CD14-positive monocyte (primary cell): Measurements from ENCODE around the gene CRAMP1. TPM values are rescaled to one million over a fixed set of nuclear protein-coding genes. Genes with fewer than 3 reads are reported as not detected.
A peak's percentile ranks its signal among the peaks of the same experiment; 100 is the strongest.

Experiments
- DNase-seq, 3 donors: peaks; one replicate each; pipeline ENCODE4 v3.0.0-alpha.2; 2011 to 2022
- H2AFZ ChIP-seq: 2 replicates; pipeline ENCODE4 v1.6.0; 2012; ENCODE audit warnings: mild to moderate bottlenecking, low read depth, low read length, inconsistent platforms; ENCODE audit not compliant: insufficient read depth, poor library complexity, severe bottlenecking
- H3K27ac ChIP-seq, 2 donors: 1 replicate in 1 of 2; 2 replicates in 1 of 2; pipeline ENCODE4 v1.5.1; 2012 to 2013; ENCODE audit warnings: low read length in 2 of 2, control low read depth in 1 of 2, inconsistent platforms in 1 of 2, low read depth in 1 of 2, mild to moderate bottlenecking in 1 of 2
- H3K27me3 ChIP-seq, 2 donors: one replicate each; pipeline versions ENCODE4 v1.6.0 to v1.6.1; 2011 to 2013; ENCODE audit warnings: low read length in 2 of 2; ENCODE audit not compliant: control insufficient read depth in 2 of 2, insufficient read depth in 2 of 2
- H3K36me3 ChIP-seq, 2 donors: replicated peaks in 1 of 2; 1 replicate in 1 of 2; 2 replicates in 1 of 2; pipeline versions ENCODE4 v1.5.1 to v1.6.1; 2012 to 2013; ENCODE audit warnings: low read length in 2 of 2, control low read depth in 1 of 2, inconsistent platforms in 1 of 2, mild to moderate bottlenecking in 1 of 2; ENCODE audit not compliant: insufficient read depth in 2 of 2, control insufficient read depth in 1 of 2
- H3K4me1 ChIP-seq, 2 donors: 1 replicate in 1 of 2; 2 replicates in 1 of 2; pipeline versions ENCODE4 v1.5.1 to v1.6.1; 2012 to 2013; ENCODE audit warnings: low read length in 2 of 2, control low read depth in 1 of 2, inconsistent platforms in 1 of 2, mild to moderate bottlenecking in 1 of 2, moderate library complexity in 1 of 2; ENCODE audit not compliant: insufficient read depth in 2 of 2, control insufficient read depth in 1 of 2
- H3K4me2 ChIP-seq: replicated peaks from 2 replicates; pipeline ENCODE3; 2012; ENCODE audit warnings: low read length, moderate library complexity, mild to moderate bottlenecking; ENCODE audit not compliant: poor library complexity, severe bottlenecking; ENCODE audit errors: extremely low read depth
- H3K4me3 ChIP-seq, 3 experiments: fragments of 200-600 bp in 1 of 3; sonication (generic) in 1 of 3; replicated peaks in 1 of 3; 1 replicate in 2 of 3; 2 replicates in 1 of 3; pipeline ENCODE4 v1.5.1; 2011 to 2013; ENCODE audit warnings: low read length in 3 of 3, mild to moderate bottlenecking in 3 of 3, control low read depth in 2 of 3, low read depth in 2 of 3, inconsistent platforms in 1 of 3, moderate library complexity in 1 of 3
- H3K79me2 ChIP-seq: 2 replicates; pipeline ENCODE4 v1.6.0; 2012; ENCODE audit warnings: mild to moderate bottlenecking, control low read depth, inconsistent platforms, low read length, moderate library complexity; ENCODE audit not compliant: insufficient read depth
- H3K9ac ChIP-seq: 2 replicates; pipeline ENCODE4 v1.6.0; 2017; ENCODE audit warnings: low read length, mild to moderate bottlenecking; ENCODE audit not compliant: insufficient read depth, poor library complexity, severe bottlenecking
- H3K9me3 ChIP-seq, 2 donors: replicated peaks in 1 of 2; 1 replicate in 1 of 2; 2 replicates in 1 of 2; pipeline versions ENCODE4 v1.5.1 to v1.6.1; 2012 to 2013; ENCODE audit warnings: low read length in 2 of 2, control low read depth in 1 of 2; ENCODE audit not compliant: control insufficient read depth in 1 of 2, insufficient read depth in 1 of 2
- H4K20me1 ChIP-seq: 2 replicates; pipeline ENCODE4 v1.6.0; 2012; ENCODE audit warnings: mild to moderate bottlenecking, low read length, control low read depth, moderate library complexity; ENCODE audit not compliant: insufficient read depth
- H3K27ac Mint-ChIP-seq, 7 donors: one replicate each; pipeline ENCODE4 v1.8.0; 2020; ENCODE audit warnings: mild to moderate bottlenecking in 7 of 7, mixed read lengths in 7 of 7, moderate library complexity in 6 of 7, inconsistent platforms in 2 of 7
- H3K27me3 Mint-ChIP-seq, 3 donors: one replicate each; pipeline ENCODE4 v1.8.0; 2021 to 2022; ENCODE audit warnings: low read depth in 3 of 3, mild to moderate bottlenecking in 3 of 3, mixed read lengths in 3 of 3, moderate library complexity in 3 of 3, inconsistent platforms in 1 of 3
- H3K36me3 Mint-ChIP-seq, 2 donors: one replicate each; pipeline ENCODE4 v1.8.0; 2020; ENCODE audit warnings: mixed read lengths in 2 of 2, inconsistent platforms in 1 of 2, mild to moderate bottlenecking in 1 of 2
- H3K4me1 Mint-ChIP-seq: one replicate; pipeline ENCODE4 v1.8.0; 2020; ENCODE audit warnings: mild to moderate bottlenecking, mixed read lengths
- H3K4me3 Mint-ChIP-seq, 2 donors: one replicate each; pipeline ENCODE4 v1.8.0; 2020; ENCODE audit warnings: mild to moderate bottlenecking in 2 of 2, mixed read lengths in 2 of 2, moderate library complexity in 1 of 2
- H3K9me3 Mint-ChIP-seq, 7 donors: one replicate each; pipeline ENCODE4 v1.8.0; 2020 to 2022; ENCODE audit warnings: mixed read lengths in 7 of 7, mild to moderate bottlenecking in 6 of 7, moderate library complexity in 6 of 7, inconsistent platforms in 2 of 7
- CTCF ChIP-seq: fragments of 200-600 bp; IDR thresholded peaks from one replicate; pipeline ENCODE4 v1.8.0; 2022; ENCODE audit warnings: antibody characterized with exemption, mild to moderate bottlenecking
- WGBS: methylation state at CpG from one replicate; pipeline ENCODE4 v1.1.5; 2013; ENCODE audit warnings: missing lambda C conversion rate; ENCODE audit not compliant: insufficient coverage; 5-methylcytosine and 5-hydroxymethylcytosine counted together
- intact Hi-C, 2 donors: fragments of 100-400 bp; cut with micrococcal nuclease; formaldehyde crosslinking; loops; one replicate each; pipeline versions ENCODE4 v1.15.0 to v1.15.1; 2023
- polyA plus RNA-seq, 3 donors: library from polyadenylated mRNA; depleted of rRNA in 1 of 3; unstranded in 2 of 3; stranded (reverse) in 1 of 3; fragments of 300-500 nt in 2 of 3; fragments of >200 nt in 1 of 3; fragmentation: Illumina TruSeq in 2 of 3; gene quantifications; 1 replicate in 2 of 3; 2 replicates in 1 of 3; pipeline ENCODE4 v1.2.3, GENCODE V29; 2012 to 2021

The CRAMP1 gene
- polyA plus RNA-seq, 3 donors: 0.46 to 12.3 (median 1.0) TPM

- peak overlapping the region in 1 of 7 donors; percentile 36 for H3K27ac Mint-ChIP-seq
- Histone ChIP-seq H4K20me1 (no peaks in the 10 kb centered on the region), H3K79me2 (no peaks in the 10 kb centered on the region), H3K4me2 (no peak overlapping the region), H3K27ac (no peak overlapping the region), H2AFZ (no peak overlapping the region), H3K36me3 (peaks cover 78 to 97% of the 10 kb centered on the region in 2 donors), H3K4me3 (no peak overlapping the region), H3K9ac (no peak overlapping the region), H3K9me3 (no peaks in the 10 kb centered on the region), H3K4me1 (no peaks in the 10 kb centered on the region), H3K27me3 (no peaks in the 10 kb centered on the region)
- peaks cover 79 to 88% of the 10 kb centered on the region in 2 donors for H3K36me3 Mint-ChIP-seq
- WGBS: 96% methylated on average over 12 of the region's 20 CpGs
- no peaks in the 10 kb centered on the region for H3K27me3 Mint-ChIP-seq
- no peak for TF ChIP-seq CTCF
- no peaks in the 10 kb centered on the region for H3K9me3 Mint-ChIP-seq
- intact Hi-C loops: no loop called here
- no peaks in the 10 kb centered on the region for H3K4me1 Mint-ChIP-seq
- no peak overlapping the region for H3K4me3 Mint-ChIP-seq
- DNase-seq: no peak
These were observed 50.4 kb downstream of the CRAMP1 start for GRCh38 chr16:1662543-1662942.

GRCh38 chr16:1665829-1666228 lies 53.7 kb downstream of the CRAMP1 start:
- Mint-ChIP-seq H3K4me3 (no peak overlapping the region), H3K36me3 (peaks cover 87 to 94% of the 10 kb centered on the region in 2 donors)

More at GRCh38 chr16:1665829-1666228, 53.7 kb downstream of the CRAMP1 start:
- intact Hi-C loops: no loop called here
- DNase-seq: no peak
- Histone ChIP-seq H4K20me1 (no peaks in the 10 kb centered on the region), H3K9me3 (no peaks in the 10 kb centered on the region), H3K27ac (no peak overlapping the region), H3K9ac (no peak overlapping the region), H3K36me3 (peaks cover 91 to 97% of the 10 kb centered on the region in 2 donors), H3K79me2 (no peaks in the 10 kb centered on the region), H3K4me1 (no peaks in the 10 kb centered on the region), H3K27me3 (no peaks in the 10 kb centered on the region), H3K4me3 (no peak overlapping the region), H3K4me2 (no peak overlapping the region), H2AFZ (no peak overlapping the region)
- 98% methylated on average over 11 of the region's 15 CpGs for WGBS
- peaks cover 0 to 1% (median 0%) of the 10 kb centered on the region in 3 donors for H3K27me3 Mint-ChIP-seq
- no peak overlapping the region for H3K27ac Mint-ChIP-seq
- no peaks in the 10 kb centered on the region for H3K4me1 Mint-ChIP-seq
- no peak for TF ChIP-seq CTCF
- no peaks in the 10 kb centered on the region for H3K9me3 Mint-ChIP-seq
